ENCODE measurements around the gene FOXB1.

The FOXB1 gene

DNA sequence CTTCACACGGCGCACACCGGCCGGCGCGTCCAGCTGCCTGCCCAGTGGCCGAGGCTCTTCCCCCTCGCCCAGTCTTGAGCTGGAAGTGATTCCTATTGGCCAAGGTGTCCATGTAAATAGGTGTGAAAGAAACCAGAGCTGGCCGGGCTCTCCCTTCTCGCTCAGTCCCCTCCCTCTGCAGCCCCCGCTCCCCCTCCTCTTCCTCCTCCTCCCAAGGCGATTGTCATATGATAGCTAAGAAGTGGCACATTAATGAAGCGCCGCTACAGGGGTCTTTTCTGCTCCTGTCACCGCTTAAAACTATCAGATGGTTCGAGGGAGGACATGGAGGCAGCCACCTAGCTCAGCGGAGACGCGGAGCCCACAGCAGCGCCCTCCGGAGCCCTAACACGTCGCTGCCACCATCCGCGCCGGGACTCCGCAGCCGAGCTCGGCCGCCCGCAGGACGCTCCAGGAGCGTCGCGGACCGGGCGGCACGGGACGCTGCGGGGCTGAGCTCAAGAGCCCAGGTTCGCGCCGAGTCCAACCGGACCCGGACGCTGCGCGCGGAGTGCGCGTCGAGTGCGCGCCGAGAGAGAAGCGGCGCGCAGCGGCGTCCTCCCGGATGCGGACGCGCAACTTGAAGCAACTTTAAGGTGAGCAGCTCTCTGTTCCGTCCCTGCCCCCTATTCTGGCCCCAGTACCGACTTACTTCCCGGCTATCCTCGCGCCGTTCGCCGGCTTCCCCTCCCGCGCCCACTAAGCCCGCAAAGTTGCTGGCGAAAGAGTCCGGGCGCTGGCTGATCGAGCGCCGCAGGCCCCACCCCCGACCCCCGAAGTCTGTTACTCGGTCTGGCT lies at the start of gene FOXB1:
FOXB1 (plus strand) TSS at position 303 of the 837 bp plus-strand sequence. CDS start 653 bp downstream, outside the sequence.
- DNase-seq = no peak

DNA sequence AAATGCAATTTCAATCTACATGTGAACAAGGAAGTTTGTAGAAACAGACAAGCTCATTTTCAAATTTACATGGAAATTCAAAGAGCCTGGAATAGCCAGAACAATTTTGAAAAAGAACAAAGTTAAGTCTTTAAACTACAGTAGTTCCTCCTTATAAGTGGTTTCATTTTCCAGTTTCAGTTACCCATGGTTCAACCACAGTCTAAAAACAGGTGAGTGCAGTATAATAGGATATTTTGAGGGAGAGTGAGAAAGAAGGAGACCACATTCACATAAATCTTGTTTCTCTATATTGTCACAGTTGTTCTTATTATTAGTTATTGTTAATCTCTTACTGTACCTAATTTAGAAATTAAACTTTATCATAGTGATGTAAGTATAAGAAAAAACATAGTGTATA lies 45.8 kb upstream of the FOXB1 start:
- no peak for DNase-seq

DNA sequence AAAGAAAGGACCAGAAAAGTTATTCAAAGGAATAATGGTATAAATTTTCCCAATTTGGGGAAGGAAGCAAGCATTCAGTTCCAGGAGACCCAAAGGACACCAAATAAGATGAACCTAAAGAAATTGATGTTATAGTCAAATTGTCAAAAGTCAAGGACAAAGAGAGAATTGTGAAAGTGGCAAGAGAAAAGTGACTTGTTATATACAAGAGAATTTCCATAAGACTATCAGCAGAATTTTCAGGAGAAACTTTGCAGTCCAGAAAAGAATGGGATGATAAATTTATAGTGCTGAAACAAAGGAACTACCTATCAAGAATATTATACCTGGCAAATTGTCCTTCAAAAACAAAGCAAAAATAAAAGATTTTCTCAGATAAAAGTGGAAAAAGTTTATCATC lies 43.8 kb upstream of the FOXB1 start:
- no peak for DNase-seq

- DNase-seq = no peak
Observed at GRCh38 chr15:59963322-59963721, 40.8 kb upstream of the FOXB1 start.

DNA sequence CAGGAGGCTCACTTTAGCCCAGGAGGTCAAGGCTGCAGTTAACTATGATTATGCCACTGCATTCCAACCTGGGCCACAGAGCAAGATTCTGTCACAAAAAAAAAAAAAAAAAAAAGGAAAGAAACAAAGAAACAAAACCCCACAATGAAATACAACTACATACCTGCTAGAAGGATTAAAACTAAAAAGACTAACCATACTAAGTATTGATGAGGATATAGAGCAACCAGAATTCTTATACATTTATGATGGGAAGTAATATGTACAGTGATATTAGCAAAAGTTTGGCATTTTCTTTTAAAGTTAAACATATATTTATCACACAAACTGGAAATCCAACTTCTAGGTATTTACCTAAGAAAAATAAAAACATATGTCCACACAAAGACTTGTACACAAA lies 40.2 kb upstream of the FOXB1 start:
- DNase-seq = no peak

- DNase-seq = no peak
Observed at GRCh38 chr15:59965741-59966140, 38.4 kb upstream of the FOXB1 start.

DNA sequence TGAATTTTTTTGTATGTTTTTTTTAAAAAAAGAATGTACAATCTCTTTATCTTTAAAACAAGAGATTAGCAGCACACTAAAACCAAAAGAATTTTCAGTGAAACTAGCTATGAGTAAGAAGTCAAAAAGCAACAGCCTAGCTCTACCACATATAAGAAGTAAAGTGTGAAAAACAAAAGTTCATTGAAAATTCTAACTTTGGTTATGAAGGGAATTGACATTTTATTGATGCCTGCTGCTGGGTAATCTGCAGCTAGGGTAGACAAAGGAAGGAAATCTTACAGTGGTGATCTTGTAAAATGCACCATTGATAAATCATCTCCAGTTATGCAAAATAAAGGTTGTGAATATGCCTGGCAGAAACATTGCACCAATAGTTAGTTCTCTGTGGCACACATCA lies 37.8 kb upstream of the FOXB1 start:
- no peak for DNase-seq

GRCh38 chr15:59968314-59968713 lies 35.8 kb upstream of the FOXB1 start:
- DNase-seq = no peak

- DNase-seq = no peak
Observed at GRCh38 chr15:59972241-59972640, 31.9 kb upstream of the FOXB1 start.

- no peak for DNase-seq
Observed at GRCh38 chr15:59976480-59977271, 27.4 kb upstream of the FOXB1 start.

DNA sequence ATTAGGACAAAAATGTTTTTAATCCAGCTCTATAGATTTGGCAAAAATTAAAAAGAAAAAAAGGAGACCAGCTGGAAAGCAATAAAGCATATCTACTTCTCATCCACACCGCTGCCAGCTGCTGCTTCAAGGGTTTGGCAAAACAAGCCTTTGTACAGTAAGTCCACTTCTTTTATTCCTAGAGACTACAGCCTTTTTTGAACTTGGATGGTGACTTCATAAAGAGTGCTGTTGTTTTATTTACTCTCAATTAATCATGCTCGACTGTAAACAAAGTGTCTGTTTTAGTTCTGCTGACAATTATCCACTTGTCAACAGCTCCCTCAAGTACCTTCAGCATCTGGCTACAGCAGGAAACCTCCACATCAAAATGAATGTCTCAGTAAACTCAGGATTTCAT lies 12.3 kb upstream of the FOXB1 start:
- DNase-seq = no peak

DNA sequence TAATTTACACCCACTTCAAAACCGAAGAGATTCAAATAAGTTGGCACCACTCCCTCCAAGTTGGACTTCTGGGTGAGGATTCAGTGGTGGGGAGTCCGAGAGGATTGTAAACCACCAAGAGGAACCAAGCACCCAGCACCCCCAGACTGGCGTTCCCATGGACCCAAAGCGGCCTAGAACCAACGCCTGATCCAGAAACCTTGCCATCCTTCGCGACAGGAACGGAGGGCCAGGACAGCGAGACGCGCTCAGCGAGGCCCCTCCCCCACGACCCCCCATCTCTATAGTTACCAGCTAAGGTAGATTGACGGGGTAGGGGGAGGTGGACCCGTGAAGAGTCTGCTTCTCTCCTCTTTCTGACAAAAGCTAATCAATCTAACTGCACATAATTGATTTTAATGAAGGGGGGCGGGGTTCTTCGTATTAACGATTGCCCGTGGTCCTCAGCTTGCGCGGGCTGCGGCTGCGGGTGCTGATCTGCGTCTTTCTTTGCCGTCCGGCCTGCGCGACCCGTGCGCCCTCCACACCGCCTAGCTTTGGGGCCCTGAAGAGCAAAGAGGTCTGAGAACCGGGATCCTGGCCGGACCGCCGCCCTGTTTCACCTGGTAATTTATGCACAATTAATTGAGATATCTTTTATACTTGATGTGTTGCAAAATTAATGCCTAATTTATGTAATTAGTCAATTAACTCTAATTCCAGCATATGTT lies 10.9 kb upstream of the FOXB1 start:
- no peak for DNase-seq

DNA sequence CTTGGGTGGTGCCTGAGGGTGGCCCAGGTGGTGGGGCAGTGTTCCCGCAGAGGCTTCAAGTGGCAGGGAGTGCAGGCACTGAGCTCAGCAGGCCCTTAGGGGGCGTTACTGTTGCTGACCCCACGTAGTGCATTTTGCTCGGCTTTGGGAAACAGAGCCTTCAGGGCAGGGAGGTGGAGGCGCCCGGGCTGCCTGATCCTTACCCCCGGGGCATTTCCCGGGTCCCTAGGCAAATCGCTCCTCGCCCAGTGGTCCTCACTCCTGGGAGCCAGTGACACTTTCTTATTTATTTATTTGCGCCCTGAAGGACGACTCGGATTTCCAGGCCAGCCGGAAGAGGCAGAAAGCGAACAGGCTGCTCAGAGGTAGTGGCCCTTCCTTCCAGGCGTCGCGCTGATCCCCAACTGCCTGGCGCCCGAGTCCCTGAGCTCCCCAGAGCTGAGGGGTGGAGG lies 10.1 kb upstream of the FOXB1 start:
- DNase-seq = no peak

DNA sequence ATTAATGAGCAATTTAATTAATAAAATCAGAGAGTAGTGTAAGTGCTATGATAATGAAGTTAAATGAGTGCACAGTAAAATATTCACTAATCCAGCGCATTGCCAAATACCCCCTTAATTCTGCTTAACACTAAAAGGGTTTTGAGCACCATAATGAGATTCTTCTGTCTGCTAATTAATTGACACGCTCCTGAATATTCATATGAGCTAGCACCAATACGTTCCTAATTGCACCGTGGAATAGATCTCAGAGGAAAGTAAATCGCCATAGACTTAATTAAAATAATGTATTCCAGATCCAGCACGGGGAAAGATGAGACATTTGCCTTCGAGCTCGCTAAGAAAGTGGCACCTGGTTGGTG lies 9.6 kb upstream of the FOXB1 start:
- DNase-seq = no peak

GRCh38 chr15:59994888-59995557 lies 9.1 kb upstream of the FOXB1 start:
- DNase-seq = no peak

DNA sequence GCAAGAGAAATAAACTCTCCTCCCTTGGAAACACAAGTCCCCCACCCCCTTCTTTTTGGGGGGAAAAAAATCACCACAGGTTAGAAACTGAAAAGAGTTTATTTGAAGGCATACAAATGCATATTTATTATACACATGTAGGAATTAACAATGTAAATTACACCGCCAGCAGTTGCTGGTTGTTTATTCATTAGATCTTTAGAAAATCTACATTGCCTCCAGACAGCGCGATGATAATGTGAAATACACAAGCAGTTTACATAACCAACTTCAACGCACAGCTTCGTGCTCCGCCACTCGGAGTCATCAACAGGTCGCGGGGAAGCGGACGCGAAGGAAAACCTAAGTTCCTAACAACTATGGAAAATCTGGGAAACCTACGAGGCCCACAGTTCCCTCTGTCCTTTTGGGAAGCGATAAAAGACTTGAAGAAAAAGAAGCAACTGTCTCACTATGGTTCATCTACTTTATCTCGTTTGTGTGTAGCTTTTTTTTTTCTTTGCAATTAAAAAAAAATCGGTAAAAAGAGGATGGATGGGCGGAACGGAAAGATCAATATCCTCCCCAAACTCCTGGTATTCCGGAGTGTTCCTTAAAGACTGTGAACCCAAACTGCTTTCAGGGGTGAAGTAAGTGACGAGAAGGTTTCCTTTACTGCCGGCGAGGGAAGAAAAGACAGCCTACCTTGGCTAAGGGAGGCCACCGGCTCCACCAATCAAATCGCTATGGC lies 8.4 kb upstream of the FOXB1 start:
- no peak for DNase-seq

- no peak for DNase-seq
Observed at GRCh38 chr15:59996298-59997041, 7.6 kb upstream of the FOXB1 start.

DNA sequence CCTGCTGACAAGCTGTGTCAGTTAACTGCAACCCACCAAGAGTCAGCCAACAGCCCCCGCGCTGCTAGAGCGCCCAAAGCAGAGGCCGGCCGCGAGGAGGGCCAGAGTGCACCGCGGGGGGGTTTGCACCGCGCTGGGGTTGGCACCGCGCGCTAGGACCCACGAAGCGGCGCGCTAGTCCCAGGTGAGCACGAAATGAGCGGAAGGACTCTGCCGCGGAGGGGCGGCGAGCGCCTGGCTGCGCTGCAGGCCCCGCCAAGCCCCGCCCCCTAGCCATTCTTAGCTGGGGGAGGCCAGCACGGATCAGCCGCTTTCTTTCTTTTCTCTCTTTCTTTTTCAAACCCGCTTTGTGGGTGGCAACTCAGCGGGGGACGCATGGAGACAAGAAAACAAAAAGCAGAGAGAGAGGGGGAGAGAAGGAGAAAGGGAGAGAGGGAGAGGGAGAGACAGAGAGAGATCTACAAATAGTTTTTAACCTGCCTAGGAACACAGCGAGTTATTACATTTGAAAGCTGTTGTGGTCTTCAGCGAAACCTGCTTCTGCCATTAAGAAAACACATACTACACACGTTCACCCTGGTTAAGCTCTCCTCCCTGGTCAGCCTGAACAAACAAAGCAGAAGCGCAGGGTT lies 6.9 kb upstream of the FOXB1 start:
- DNase-seq = no peak

- DNase-seq = no peak
Observed at GRCh38 chr15:59998305-59998949, 5.7 kb upstream of the FOXB1 start.
